ENCODE measurements around the gene CFAP74.

The CFAP74 gene

GRCh38 chr1:2024887-2025286, 21.3 kb upstream of the CFAP74 start:
- TF ChIP-seq POLR2A (IDR thresholded peaks at IDR 0.05; ENCODE audit: low read depth, low read length) (no peak), POLR2AphosphoS5 (IDR thresholded peaks at IDR 0.05; ENCODE audit: low read depth, low read length) (no peak), TAF1 (IDR thresholded peaks at IDR 0.05; ENCODE audit: borderline replicate concordance, low read depth, low read length) (no peak)
- no peak for FAIRE-seq

GRCh38 chr1:2024451-2024850, 20.9 kb upstream of the CFAP74 start:
- FAIRE-seq = no peak
- TF ChIP-seq TAF1 (IDR thresholded peaks at IDR 0.05; ENCODE audit: borderline replicate concordance, low read depth, low read length) (no peak), POLR2A (IDR thresholded peaks at IDR 0.05; ENCODE audit: low read depth, low read length) (no peak), POLR2AphosphoS5 (IDR thresholded peaks at IDR 0.05; ENCODE audit: low read depth, low read length) (no peak)

More at GRCh38 chr1:2024887-2025286, 21.3 kb upstream of the CFAP74 start:
- DNase-seq (ENCODE audit: insufficient read length) = no peak

GRCh38 chr1:2023187-2023586, 19.6 kb upstream of the CFAP74 start:
- FAIRE-seq = no peak
- no peak for TF ChIP-seq POLR2A (IDR thresholded peaks at IDR 0.05; ENCODE audit: low read depth, low read length)
- TF ChIP-seq POLR2AphosphoS5 (IDR thresholded peaks at IDR 0.05; ENCODE audit: low read depth, low read length) = no peak
- TF ChIP-seq TAF1 (IDR thresholded peaks at IDR 0.05; ENCODE audit: borderline replicate concordance, low read depth, low read length) = no peak
- DNase-seq (ENCODE audit: insufficient read length) = no peak

More at GRCh38 chr1:2024451-2024850, 20.9 kb upstream of the CFAP74 start:
- DNase-seq (ENCODE audit: insufficient read length) = no peak

- FAIRE-seq (no peak), DNase-seq (ENCODE audit: insufficient read length) (no peak)
- no peak for TF ChIP-seq POLR2AphosphoS5 (IDR thresholded peaks at IDR 0.05; ENCODE audit: low read depth, low read length)
- no peak for TF ChIP-seq POLR2A (IDR thresholded peaks at IDR 0.05; ENCODE audit: low read depth, low read length)
- TF ChIP-seq TAF1 (IDR thresholded peaks at IDR 0.05; ENCODE audit: borderline replicate concordance, low read depth, low read length) = no peak
These were observed 18.6 kb upstream of the CFAP74 start for GRCh38 chr1:2022063-2022770.

- DNase-seq (ENCODE audit: insufficient read length) (no peak), FAIRE-seq (no peak)
- TF ChIP-seq POLR2AphosphoS5 (IDR thresholded peaks at IDR 0.05; ENCODE audit: low read depth, low read length) (no peak), TAF1 (IDR thresholded peaks at IDR 0.05; ENCODE audit: borderline replicate concordance, low read depth, low read length) (no peak), POLR2A (IDR thresholded peaks at IDR 0.05; ENCODE audit: low read depth, low read length) (no peak)
These were observed 18.0 kb upstream of the CFAP74 start for GRCh38 chr1:2021550-2021949.

- no peak for DNase-seq (ENCODE audit: insufficient read length)
- FAIRE-seq = no peak
- TF ChIP-seq POLR2AphosphoS5 (IDR thresholded peaks at IDR 0.05; ENCODE audit: low read depth, low read length) (no peak), POLR2A (IDR thresholded peaks at IDR 0.05; ENCODE audit: low read depth, low read length) (no peak), TAF1 (IDR thresholded peaks at IDR 0.05; ENCODE audit: borderline replicate concordance, low read depth, low read length) (no peak)
These were observed 16.7 kb upstream of the CFAP74 start for GRCh38 chr1:2020310-2020655.

GRCh38 chr1:2019571-2020309, 16.2 kb upstream of the CFAP74 start:
- no peak for DNase-seq (ENCODE audit: insufficient read length)
- FAIRE-seq = no peak
- TF ChIP-seq TAF1 (IDR thresholded peaks at IDR 0.05; ENCODE audit: borderline replicate concordance, low read depth, low read length) (no peak), POLR2AphosphoS5 (IDR thresholded peaks at IDR 0.05; ENCODE audit: low read depth, low read length) (no peak), POLR2A (IDR thresholded peaks at IDR 0.05; ENCODE audit: low read depth, low read length) (no peak)

GRCh38 chr1:2019172-2019543, 15.6 kb upstream of the CFAP74 start, which contains the start of gene GABRD:
Gene GABRD (plus strand): TSS chr1:2019345. CDS start chr1:2019424, 79 bp downstream.
- DNase-seq (ENCODE audit: insufficient read length) (no peak), FAIRE-seq (no peak)
- TF ChIP-seq POLR2A (IDR thresholded peaks at IDR 0.05; ENCODE audit: low read depth, low read length) = no peak
- TF ChIP-seq TAF1 (IDR thresholded peaks at IDR 0.05; ENCODE audit: borderline replicate concordance, low read depth, low read length) = no peak
- no peak for TF ChIP-seq POLR2AphosphoS5 (IDR thresholded peaks at IDR 0.05; ENCODE audit: low read depth, low read length)

GRCh38 chr1:2018217-2019171, 14.9 kb upstream of the CFAP74 start:
- no peak for FAIRE-seq

GRCh38 chr1:2016123-2016522, 12.5 kb upstream of the CFAP74 start:
- TF ChIP-seq POLR2AphosphoS5 (IDR thresholded peaks at IDR 0.05; ENCODE audit: low read depth, low read length) (no peak), TAF1 (IDR thresholded peaks at IDR 0.05; ENCODE audit: borderline replicate concordance, low read depth, low read length) (no peak), POLR2A (IDR thresholded peaks at IDR 0.05; ENCODE audit: low read depth, low read length) (no peak)
- FAIRE-seq (no peak), DNase-seq (ENCODE audit: insufficient read length) (no peak)

More at GRCh38 chr1:2018217-2019171, 14.9 kb upstream of the CFAP74 start:
- no peak for DNase-seq (ENCODE audit: insufficient read length)
- TF ChIP-seq TAF1 (IDR thresholded peaks at IDR 0.05; ENCODE audit: borderline replicate concordance, low read depth, low read length) (no peak), POLR2AphosphoS5 (IDR thresholded peaks at IDR 0.05; ENCODE audit: low read depth, low read length) (no peak), POLR2A (IDR thresholded peaks at IDR 0.05; ENCODE audit: low read depth, low read length) (no peak)

Data from GM12892 (cell line).